GM19351 (cell line): ENCODE measurements around the gene DIDO1.
A peak's percentile ranks its signal among the peaks of the same experiment; 100 is the strongest.
"Not testable (repeated sequence)": the region's sequence is repeated elsewhere in the genome, so short reads cannot be mapped to it uniquely, and the experiment has no call there.

Experiments
- ATAC-seq: cut with Tn5 transposase; IDR thresholded peaks from one replicate; pipeline ENCODE4 v1.9.1; 2021; ENCODE audit warnings: mild to moderate bottlenecking, moderate library complexity; ENCODE audit not compliant: unreplicated experiment

DIDO1 gene

DNA sequence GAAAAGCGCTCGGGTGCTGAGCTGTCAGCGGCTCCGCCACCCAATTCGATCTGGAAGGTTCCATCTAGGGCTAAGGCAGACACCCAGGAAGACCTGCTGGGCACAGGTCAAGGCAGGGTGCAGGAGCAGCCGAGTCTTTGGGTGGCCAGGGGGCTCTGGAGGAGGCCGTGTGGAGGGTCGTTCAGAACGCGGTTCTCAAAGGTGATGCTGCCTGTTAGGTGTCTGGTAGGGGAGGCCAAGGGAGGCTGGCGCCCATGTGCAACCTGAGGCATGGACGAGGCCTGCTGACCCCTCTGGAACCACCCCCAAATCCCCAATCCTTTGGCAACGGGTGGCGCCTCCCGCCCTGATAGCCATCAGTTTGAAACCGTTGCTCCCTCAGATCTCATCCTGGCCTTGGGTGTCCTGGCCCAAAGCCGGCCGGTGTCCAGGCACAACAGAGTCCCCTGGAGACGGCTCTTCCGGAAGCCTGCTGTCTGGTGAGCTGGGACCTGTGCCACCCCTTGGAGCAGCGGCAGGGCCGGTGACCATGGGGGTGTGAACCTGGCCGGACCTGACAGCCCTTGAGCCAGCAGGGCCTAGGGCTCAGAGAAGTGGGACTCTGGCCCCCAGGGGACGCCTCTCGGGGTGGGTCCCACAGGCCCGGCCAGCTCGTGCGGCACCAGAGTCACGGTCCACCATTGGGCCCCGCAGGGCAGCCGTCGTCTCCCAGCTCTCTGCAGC is 36.7 kb upstream of the DIDO1 start:
- ATAC-seq: no peak

DNA sequence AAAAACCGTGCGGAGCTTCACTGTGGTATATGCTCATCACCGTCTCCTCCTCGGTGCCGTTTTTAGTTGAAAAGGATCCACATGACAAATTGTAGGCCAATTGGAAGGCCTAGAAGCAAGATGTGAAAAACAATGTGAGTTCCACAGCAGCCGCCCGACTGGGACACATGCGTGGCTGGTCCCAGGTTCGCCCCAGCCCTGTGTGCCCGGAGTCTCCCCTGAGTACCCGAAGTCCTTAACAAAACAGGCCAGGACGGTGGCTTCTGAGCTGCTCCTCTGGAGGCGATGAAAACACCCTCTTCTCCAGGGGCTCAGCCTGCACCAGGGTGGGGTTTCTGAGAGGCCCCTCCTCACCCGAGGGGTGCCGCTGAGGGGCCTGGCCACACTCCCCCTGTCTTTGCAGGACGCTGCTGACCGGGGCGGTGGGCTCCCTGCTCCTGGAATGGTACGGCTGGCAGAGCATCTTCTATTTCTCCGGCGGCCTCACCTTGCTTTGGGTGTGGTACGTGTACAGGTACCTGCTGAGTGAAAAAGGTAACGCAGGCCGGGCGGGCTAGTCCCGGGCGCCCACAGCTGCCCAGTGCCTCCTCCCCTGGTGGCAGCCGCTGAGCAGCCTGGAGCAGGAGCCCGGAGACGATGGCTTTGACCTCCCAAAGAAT is 36.0 kb upstream of the DIDO1 start:
- ATAC-seq: no peak

DNA sequence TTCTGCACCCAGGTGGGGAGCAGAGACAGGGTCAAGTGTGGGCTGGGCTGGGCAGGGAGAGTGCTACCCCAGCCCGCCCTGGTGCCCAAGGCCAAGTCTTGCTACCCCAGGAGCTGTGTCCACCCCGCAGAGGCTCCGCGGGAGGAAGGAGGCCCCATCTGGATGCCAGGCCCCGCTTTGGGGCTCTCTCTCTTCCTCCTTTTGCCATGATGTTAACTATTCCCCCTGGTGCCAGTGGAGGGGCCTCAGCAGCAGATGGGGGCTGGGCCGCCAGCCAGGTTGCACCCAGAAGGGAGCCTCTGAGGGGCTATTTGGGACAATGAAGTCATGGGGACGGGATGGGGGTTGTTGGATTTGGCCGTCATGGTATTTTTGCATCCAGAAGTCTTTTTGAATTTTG is 35.5 kb upstream of the DIDO1 start:
- no peak for ATAC-seq

DNA sequence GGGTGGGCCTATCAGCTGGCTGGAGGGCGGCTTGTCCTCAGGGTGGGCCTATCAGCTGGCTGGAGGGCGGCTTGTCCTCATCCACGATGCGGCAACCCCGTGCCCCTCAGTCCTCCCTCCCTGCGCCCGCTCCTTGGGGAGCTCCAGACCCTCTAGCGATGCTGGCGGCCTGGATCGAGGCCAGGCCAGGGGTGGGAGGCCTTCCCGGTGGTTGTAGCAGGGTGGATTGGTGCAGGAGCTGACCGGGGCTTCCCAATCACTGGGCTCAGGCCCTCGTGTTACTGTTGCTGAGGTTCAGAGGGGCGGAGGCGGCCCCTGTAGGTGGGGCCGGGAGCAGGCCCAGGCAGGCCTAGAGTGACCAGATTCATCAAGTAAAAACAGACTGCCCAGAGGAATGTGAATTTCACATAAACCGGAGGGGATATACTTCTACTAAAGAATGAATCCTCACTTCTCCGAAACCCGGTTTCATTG is 35.0 kb upstream of the DIDO1 start:
- ATAC-seq: no peak

DNA sequence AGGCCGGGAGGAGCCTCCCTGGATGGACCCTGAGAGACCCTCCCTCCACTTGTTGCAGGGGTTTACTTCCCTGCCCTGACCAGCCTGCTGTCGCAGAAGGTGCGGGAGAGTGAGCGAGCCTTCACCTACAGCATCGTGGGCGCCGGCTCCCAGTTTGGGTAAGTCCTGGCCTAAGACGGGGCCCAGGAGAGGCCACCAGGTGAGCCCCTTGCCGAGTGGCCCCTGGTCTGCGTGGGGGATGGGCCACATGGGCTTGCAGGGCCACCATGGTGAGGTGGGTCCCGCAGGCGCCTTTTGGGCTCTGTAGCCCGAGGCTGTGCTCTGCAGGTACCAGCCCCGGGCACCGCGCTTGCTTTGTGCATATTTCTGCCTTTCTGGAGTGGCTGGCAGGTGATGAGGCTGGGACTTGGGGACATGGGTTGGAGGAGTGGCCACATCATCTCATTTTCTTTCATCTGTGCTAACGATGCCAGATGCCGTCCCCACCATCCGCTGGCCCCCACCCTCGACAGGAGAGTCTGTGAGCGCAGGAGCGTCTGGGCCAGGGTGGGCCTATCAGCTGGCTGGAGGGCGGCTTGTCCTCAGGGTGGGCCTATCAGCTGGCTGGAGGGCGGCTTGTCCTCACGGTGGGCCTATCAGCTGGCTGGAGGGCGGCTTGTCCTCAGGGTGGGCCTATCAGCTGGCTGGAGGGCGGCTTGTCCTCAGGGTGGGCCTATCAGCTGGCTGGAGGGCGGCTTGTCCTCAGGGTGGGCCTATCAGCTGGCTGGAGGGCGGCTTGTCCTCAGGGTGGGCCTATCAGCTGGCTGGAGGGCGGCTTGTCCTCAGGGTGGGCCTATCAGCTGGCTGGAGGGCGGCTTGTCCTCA is 34.4 kb upstream of the DIDO1 start:
- not testable (repeated sequence) for ATAC-seq

DNA sequence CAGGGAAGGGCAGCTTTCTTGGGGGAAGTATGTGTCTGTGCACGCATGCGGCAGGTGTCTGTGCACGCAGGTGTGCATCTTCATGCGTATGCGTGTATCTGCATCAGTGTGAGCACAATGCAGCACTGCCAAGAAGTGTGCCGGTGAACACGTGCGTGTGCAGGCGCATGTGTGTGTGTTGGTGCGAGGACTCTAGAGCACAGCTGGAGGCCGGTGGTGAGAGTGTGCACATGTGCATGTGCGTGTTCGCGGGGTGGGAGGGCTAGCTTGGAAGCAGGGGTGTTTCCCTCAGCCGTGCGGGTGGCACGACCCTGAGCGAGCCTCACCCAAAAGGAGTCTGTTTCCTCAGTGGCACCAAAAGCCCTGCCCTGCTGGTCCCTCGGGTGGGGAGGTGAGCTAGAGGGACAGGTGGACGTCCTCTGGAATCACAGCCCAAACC is 33.7 kb upstream of the DIDO1 start:
- no peak for ATAC-seq

DNA sequence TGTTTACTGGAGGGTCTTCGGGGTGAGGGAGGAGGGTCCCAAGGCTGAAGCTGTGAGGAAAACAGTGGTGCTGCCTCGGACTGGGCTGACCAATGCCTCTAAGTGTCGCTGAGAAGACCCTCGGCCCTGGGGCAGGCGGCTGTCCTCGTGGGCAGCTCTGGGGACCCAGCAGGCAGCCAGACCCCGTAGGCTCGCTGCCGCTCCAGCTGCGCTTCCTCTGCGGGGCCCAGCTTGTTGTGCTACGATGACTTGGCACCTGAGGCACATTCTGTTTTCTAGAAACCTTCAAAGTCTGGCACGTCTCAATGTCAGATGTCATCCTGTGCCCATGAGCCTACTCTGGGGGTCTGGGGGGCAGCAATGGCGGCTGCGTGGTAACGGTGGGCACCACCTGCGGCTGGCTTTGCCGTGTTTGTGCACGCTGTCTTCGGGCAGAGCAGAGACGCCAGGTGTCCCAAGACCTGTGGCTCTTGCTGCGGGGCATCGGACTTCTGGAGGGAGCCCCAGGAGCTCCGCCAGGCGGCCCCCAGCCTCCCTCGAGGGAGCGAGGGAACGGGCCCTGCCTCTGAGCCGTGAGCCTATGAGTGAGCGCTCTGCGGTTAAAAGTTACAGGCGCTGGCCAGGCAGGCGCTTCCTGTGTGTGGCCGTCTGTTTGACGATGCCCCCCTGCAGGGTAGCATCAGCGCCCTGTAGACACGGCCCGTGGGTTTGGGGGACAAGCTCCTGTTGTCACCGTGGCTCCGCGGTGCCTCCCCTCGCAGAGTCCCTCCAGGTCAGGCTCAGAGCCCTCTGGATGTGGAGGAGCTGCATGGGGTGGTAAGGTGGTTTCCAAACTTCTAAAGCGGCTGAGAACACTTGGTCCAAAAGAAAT is 33.0 kb upstream of the DIDO1 start:
- no peak for ATAC-seq

DNA sequence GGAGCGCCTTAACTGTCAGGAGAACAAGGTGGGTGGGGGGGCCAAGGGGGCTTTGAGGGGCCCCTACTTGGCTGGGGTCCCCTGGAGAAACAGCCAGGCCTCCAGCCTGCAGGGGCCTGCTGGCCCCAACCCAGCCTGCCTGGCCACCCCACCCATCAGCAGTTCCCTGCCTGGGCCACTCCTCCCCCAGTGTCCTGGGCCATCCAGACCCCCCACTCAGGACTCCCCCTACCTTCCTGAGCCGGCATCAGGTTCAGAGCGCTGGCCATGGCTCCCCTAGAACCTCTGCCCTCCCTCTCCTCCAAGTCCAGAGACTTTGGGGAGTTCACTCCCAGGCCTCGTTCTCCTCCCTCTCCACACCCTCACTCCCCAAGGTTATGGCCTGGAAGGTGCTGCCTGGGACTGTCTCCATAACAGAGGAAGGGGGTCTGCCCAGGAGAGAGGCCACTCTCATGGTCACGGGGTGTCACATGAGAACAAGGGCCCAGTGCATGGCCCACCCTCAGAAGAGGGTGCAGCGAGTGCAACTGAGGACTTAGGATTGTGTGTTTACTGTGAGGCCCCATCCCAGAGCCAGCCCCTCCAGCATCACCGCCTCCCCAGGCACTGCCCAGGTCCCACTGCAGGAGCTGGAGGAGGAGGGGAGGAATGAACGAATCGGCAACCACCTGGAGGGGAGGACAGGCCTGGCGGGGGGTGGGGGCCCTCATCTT is 32.2 kb upstream of the DIDO1 start:
- no peak for ATAC-seq

DNA sequence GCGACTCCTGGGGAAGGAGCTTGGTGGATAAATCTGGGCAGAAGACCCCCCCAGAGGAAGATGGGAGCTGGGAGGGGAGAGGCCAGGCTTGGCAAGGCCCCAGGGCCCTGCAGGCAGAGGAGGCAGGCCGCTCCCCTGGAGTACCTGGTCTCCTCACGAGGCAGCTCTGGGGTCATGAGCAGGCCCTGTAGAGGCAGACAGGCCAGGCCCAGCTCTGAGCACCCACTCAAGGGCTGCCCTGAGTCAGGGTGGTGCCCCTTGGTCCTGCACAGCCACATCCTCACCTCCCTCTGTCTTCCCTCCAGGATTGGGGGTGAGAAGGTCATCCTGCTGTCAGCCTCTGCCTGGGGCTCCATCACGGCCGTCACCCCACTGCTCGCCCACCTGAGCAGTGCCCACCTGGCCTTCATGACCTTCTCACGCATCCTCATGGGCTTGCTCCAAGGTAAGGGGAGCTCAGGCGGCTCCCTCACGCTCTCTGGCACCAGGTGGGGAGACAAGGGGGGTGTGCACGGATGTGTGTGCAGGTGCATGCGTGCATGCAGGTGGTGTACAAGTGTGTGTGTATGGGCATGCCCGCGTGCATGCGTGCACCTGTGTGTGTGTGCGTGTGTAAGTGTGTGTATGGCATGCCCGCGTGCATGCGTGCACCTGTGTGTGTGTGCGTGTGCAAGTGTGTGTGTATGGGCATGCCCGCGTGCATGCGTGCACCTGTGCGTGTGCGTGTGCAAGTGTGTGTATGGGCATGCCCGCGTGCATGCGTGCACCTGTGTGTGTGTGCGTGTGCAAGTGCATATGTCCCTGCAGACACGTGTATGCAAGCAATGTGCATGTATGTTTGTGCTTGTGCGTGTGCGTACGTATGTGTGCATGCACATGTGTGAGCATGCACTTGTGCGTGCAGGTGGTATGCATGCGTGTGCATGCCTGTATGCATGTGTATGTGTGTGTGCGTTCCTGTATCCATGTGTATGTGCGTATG is 31.1 kb upstream of the DIDO1 start:
- no peak for ATAC-seq

DNA sequence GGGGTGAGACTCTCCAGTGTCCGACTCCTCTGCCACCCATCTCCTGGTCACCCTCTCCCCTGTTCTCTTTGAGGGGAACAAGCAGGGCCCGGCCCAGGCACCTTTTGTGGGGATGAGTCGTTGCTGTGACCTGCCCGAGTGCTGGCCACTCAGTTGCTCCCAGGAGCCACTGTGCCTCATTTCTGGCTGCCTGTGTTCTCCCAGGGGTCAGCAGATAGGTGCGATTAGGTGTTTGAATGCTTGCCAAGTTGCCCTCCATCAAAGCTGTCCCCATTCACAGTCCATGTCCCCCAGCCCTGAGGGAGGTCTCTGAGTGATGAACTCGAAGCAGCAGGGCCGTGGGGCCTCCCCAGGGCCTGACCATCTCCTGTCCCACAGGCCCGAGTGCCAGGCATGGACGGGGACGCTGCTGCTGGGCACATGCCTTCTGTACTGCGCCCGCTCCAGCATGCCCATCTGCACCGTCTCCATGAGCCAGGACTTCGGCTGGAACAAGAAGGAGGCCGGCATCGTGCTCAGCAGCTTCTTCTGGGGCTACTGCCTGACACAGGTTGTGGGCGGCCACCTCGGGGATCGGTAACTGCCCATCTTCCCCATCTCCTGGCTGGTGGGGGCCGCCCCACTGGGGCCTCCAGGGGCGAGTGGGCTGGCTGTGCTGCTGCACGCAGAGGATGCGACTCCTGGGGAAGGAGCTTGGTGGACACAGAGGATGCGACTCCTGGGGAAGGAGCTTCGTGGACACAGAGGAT is 30.3 kb upstream of the DIDO1 start:
- no peak for ATAC-seq

DNA sequence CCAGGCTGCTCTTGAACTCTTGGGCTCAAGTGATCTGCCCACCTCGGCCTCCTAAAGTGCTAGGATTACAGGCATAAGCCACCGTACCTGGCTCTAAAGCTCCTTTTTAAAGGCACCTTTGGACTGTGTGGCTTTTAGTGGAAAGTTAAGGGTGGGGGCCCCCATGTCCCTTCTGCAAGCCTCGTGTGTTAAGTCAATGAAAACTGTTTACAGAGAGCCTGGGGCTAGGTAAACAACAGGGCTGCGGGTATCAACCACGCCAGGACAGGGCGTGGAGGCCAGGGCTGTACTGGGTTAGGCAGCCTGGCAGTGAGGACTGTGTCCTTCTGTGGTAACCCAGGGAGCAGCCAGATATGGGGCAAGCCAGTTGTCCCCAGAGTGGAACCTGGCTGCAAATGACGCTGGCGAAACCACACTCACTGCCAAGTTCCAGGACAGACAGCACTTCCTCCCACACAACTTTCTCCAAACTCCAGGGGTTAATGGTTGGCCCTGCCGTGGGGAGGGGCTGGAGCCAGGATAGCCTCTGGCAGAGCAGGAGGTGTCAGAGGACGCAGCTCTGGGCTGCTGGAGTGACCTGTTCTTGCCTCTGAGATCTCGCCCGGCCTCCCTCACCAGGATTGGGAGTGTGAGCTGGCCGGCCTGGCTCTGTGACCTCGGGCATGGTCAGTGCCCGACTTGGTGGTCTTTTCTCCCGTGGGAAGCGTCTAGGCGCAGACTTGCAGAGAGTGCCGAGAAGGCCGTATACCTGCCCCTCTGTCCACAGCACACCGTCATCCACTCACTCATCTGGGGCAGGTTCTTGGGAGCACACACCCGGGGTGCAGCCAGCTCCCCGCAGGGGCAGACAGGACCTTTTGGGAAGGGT is 29.4 kb upstream of the DIDO1 start:
- ATAC-seq: no peak

DNA sequence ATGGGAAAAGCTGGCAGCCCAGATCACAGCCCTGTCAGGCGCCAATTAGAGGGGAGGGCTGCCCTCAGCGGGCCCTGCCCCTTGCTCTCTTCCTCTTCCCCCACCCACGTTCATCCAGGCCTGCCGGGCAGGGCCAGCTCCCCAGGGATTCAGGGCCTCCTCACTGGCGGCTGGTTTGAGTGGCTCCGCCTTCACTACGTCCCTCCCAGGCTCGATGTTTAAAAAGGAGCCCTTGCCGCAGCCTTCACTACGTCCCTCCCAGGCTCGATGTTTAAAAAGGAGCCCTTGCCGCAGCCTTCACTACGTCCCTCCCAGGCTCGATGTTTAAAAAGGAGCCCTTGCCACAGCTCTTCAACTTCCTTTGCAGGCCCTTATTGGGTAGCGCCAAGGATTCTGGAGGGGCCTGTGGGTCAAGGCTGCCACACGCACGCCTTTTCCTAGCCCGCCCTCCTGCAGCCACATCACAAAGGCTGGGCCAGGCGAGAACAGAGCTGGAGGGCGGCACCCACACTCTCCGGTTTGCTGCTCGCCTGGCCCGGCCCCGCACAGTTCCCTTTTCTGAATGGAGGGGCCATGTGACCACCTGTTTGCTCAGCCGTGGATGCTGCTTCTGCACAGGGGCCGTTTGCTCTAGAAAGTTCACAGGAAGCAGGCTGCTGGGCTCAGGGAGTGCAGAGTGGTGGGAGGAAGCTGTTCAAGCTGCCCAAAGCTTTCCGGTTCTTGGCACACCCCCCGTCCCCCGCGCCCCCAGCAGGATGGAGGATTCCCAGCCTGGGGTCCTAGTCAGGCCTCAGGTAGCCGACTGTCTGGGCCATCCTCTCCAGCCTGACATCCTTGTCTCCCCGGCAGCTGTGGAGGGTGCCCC is 27.8 kb upstream of the DIDO1 start:
- ATAC-seq: peak; percentile 78

DNA sequence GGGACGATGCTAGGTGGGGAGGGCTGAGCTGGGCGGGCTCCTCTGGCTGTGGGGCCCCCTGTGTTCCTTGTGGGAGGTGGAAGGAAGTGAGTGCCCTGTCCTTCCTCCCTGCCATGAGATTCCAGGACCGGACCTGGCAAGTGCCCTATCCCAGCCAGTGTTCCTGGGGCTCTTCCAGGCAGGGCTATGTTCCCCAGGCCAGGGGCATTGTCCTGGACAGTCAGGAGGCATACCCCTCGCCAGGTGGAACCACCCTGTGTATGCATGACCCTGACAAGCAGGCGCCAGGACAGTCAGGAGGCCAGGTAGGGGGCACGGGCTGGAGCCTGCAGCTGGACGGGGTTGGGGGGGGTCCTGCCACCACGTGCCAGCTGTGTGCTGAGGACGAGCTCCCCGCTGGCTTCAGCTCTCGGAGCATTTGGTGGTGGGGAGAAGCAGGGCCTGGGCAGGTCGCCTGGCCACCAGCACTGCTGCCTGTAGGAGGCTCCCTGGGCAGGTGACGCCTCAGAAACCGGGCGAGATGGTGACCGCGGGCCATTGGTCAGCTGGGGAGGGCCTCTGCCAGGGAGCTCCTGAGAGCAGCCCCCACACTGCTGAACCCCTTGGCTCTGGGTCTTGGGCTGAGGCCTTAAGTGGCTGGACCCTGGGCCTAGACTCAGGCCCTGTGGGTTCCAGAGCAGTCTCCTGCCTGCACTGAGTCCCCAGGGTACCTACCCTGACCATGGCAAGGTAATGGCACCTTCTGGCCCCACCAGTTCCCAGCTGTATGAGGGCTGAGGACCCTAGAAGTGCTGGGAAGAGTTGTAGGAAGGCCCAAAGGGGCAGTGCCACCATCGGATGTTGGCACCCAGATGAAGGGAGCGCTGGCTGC is 26.9 kb upstream of the DIDO1 start:
- ATAC-seq: peak; percentile 5

DNA sequence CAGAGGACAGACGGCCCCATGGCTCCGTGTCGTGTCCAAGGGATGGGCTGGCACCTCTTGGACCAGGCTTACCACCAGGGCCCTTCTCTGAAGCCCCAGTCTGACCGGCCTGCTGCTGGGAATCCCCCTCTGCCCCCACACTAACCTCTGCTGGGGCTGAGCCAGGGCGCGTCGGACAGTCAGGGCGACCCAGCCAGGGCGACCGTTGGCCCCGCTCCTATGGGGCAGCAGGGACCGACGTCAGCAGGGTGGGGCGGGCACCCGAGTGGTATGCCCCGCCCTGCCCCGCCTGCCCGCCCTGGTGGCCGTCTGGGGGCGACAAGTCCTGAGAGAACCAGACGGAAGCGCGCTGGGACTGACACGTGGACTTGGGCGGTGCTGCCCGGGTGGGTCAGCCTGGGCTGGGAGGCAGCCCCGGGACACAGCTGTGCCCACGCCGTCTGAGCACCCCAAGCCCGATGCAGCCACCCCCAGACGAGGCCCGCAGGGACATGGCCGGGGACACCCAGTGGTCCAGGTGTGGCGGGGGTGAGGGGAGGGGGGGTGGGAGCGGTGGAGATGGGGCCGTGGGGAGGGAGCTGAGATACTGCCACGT is 26.2 kb upstream of the DIDO1 start, which contains the start of gene SLC17A9:
SLC17A9 (plus strand) TSS at position 337 of the 595 bp plus-strand sequence; CDS start at position 459, 122 bp downstream.
- ATAC-seq: peak; percentile 49

DNA sequence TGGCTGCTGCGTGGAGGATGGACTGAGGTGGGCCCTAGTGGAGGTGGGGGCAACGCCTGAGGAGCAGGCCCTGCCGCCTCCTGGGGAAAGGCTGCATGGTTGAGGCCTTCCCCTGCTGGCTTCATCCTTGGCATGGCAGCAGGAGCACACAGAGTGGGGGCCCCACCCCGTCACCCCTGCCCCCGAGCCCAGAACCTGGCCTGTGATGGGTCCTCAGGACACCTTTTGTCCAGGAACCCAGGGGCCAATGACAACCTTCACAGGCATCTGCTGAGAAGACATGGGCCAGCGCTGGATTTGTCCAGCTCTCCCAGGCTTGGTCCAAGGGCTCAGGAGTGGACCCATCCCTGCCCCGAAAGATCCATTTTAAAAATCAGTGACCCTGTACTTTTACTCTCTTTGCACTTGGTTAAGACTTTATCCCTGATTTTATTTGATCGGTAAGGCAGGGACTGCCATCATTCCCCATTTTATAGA is 25.6 kb upstream of the DIDO1 start:
- no peak for ATAC-seq
